OCI-LY1 (cell line): ENCODE measurements around the gene FKBP8.

ENCODE experiments used
- CTCF ChIP-seq: fragments of 200-600 bp; sonication (generic), shearing (Covaris generic); IDR thresholded peaks from 2 replicates; pipeline ENCODE4 v1.5.1; 2017; ENCODE audit warnings: mild to moderate bottlenecking, antibody characterized with exemption, low read length, moderate library complexity, mixed read lengths
- EZH2 ChIP-seq: fragments of 200-600 bp; sonication (generic), shearing (Covaris generic); IDR thresholded peaks from 2 replicates; pipeline ENCODE4 v1.8.0; 2017; ENCODE audit warnings: borderline replicate concordance, mixed run types, mild to moderate bottlenecking, antibody characterized with exemption, low read length, moderate library complexity, mixed read lengths

GRCh38 chr19:18537431-18537830, 5.9 kb downstream of the FKBP8 start:
- TF ChIP-seq CTCF (no peak), EZH2 (no peak)
